ENCODE results near the gene DNAJC27.

DNA sequence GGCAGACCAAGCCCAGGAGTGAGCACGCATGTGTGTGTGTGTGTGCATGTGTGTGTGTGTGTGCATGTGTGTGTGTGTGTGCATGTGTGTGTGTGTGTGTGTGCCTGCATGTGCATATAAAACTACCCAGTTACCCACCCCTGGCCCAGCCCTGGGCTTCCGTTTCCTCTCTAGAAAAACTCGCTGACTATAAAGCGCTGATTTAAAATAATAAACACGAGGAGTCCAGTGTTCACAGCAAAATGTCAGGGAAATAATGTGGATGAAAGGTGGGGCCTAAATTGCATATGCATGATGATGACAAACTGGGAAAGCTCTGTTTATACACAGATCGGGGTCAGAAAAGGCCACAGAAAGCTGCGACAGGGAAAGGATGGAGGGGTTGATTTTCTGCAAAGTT lies 59.2 kb downstream of the DNAJC27 start:
- TF ChIP-seq, protein P1, sequence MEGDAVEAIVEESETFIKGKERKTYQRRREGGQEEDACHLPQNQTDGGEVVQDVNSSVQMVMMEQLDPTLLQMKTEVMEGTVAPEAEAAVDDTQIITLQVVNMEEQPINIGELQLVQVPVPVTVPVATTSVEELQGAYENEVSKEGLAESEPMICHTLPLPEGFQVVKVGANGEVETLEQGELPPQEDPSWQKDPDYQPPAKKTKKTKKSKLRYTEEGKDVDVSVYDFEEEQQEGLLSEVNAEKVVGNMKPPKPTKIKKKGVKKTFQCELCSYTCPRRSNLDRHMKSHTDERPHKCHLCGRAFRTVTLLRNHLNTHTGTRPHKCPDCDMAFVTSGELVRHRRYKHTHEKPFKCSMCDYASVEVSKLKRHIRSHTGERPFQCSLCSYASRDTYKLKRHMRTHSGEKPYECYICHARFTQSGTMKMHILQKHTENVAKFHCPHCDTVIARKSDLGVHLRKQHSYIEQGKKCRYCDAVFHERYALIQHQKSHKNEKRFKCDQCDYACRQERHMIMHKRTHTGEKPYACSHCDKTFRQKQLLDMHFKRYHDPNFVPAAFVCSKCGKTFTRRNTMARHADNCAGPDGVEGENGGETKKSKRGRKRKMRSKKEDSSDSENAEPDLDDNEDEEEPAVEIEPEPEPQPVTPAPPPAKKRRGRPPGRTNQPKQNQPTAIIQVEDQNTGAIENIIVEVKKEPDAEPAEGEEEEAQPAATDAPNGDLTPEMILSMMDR (IDR thresholded peaks at IDR 0.05) = no peak
- TF ChIP-seq POLR2A (IDR thresholded peaks at IDR 0.05) (no peak), EP300 (IDR thresholded peaks at IDR 0.05; ENCODE audit: low read depth) (no peak), POLR2AphosphoS5 (IDR thresholded peaks at IDR 0.05) (no peak)

Data from transverse colon (tissue), 4 donors.